ENCODE results near the gene FHAD1.
"Not testable (repeated sequence)": the region's sequence is repeated elsewhere in the genome, so short reads cannot be mapped to it uniquely, and the experiment has no call there.

FHAD1 gene

DNA sequence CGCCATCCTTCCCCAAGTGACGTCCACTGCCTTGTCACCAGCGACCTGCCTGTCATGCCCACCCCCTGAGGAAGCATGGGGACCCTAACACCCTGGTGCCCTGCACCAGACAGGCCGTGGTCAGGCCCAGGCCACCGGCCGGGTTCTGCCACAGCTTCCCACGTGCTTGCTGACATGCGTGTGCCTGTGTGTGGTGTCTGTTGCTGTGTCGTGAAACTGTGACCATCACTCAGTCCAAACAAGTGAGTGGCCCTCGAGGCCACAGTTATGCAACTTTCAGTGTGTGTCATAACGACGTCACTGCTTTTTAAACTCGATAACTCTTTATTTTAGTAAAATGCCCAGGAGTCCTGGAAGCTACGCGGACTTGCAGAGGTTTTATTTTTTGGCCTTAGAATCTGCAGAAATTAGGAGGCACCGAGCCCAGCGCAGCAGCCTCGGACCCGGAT, 182.7 kb downstream of the FHAD1 start:
- Histone ChIP-seq H3K4me1 (ENCODE audit: control insufficient read depth, insufficient read depth, low read length) (no peaks in the 10 kb centered on the region), H3K4me3 (ENCODE audit: low read depth, low read length) (no peak overlapping the region), H3K9me3 (ENCODE audit: control insufficient read depth, insufficient read depth, low read length) (no peaks in the 10 kb centered on the region), H3K9ac (ENCODE audit: low read depth, low read length) (no peak overlapping the region), H3K27me3 (ENCODE audit: control insufficient read depth, insufficient read depth, low read length) (no peaks in the 10 kb centered on the region), H3K36me3 (ENCODE audit: control insufficient read depth, insufficient read depth, low read length) (peaks cover 6% of the 10 kb centered on the region)

DNA sequence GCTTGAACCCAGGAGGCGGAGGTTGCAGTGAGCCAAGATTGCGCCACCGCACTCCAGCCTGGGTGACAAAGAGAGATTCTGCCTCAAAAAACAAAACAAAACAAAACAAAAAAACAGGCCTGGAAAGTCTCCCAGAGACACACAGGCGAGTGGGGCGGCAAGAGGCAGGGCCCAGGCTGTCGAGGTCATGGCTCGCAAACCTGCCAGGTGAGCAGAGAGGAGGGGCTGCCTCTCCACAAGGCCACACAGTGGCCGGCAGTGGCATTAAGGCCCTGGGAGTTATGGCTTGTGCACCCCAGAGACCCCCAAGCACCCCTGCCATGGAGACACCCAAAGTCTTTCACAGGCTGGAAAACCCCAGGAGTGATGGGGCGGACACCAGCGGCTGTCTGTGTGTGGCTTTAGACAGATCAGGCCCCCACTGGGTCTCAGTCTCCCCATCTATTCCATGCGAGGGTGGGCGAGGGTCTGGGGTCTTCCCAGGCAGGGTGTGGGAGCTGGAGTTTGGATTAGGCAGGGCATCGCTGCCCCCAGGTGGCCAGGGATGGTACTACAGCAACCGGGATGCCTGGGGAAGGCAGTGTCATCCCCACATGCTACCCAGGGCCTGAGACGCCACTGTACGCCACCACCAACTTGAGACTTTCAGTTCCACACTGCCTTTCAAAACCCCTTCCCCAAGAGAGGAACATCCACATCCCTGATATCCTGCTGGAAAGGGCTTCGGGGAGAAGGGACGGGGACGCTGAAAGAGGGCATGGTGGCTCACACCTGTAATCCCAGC, 184.0 kb downstream of the FHAD1 start:
- H3K36me3 ChIP-seq (ENCODE audit: control insufficient read depth, insufficient read depth, low read length) = peaks cover 6% of the 10 kb centered on the region
- H3K4me1 ChIP-seq (ENCODE audit: control insufficient read depth, insufficient read depth, low read length) = no peaks in the 10 kb centered on the region
- no peaks in the 10 kb centered on the region for H3K9me3 ChIP-seq (ENCODE audit: control insufficient read depth, insufficient read depth, low read length)
- no peaks in the 10 kb centered on the region for H3K27me3 ChIP-seq (ENCODE audit: control insufficient read depth, insufficient read depth, low read length)
- no peak overlapping the region for H3K4me3 ChIP-seq (ENCODE audit: low read depth, low read length)
- H3K9ac ChIP-seq (ENCODE audit: low read depth, low read length) = no peak overlapping the region

DNA sequence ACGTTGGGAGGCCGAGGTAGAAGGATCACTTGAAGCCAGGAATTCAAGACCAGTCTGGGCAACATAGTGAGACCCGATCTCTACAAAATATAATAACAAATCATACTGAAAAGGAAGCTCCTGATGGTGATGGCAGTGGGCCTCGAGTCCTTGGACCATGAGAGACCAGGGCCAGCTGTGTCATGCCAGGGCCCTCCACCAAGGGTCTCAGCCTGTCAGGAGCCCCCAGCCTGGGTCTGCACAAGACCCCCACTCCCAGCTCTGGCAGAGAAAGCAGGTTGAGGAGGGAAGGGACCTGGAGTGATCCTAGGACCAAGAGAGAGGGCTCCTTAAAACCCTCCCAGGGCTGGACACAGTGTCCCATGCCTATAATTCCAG, 184.5 kb downstream of the FHAD1 start:
- Histone ChIP-seq H3K9ac (ENCODE audit: low read depth, low read length) (no peak overlapping the region), H3K4me1 (ENCODE audit: control insufficient read depth, insufficient read depth, low read length) (no peaks in the 10 kb centered on the region), H3K4me3 (ENCODE audit: low read depth, low read length) (no peak overlapping the region), H3K9me3 (ENCODE audit: control insufficient read depth, insufficient read depth, low read length) (no peaks in the 10 kb centered on the region), H3K36me3 (ENCODE audit: control insufficient read depth, insufficient read depth, low read length) (peaks cover 6% of the 10 kb centered on the region), H3K27me3 (ENCODE audit: control insufficient read depth, insufficient read depth, low read length) (no peaks in the 10 kb centered on the region)

DNA sequence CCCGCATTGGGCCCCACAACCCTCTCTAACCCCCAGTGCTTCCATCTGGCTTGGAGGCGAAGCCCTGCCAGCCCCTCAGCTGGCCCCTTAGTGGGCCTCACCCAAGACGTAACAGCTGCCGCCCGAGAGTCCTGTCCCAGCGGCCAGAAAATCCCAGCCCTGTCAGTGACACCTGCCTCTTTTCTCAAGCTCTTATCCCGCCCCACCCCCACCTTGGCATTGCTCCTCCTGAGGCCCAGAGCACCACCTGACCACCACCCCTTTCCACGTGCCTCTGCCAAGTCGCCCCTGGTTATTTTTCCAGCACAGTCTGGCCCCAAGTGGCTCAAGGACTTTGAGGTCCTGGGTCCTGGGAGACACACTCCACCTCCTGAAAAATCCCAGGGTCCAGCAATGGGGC, 185.3 kb downstream of the FHAD1 start:
- peaks cover 6% of the 10 kb centered on the region for H3K36me3 ChIP-seq (ENCODE audit: control insufficient read depth, insufficient read depth, low read length)
- H3K4me1 ChIP-seq (ENCODE audit: control insufficient read depth, insufficient read depth, low read length) = no peaks in the 10 kb centered on the region
- H3K9me3 ChIP-seq (ENCODE audit: control insufficient read depth, insufficient read depth, low read length) = no peaks in the 10 kb centered on the region
- no peak overlapping the region for H3K9ac ChIP-seq (ENCODE audit: low read depth, low read length)
- no peaks in the 10 kb centered on the region for H3K27me3 ChIP-seq (ENCODE audit: control insufficient read depth, insufficient read depth, low read length)
- H3K4me3 ChIP-seq (ENCODE audit: low read depth, low read length) = no peak overlapping the region

DNA sequence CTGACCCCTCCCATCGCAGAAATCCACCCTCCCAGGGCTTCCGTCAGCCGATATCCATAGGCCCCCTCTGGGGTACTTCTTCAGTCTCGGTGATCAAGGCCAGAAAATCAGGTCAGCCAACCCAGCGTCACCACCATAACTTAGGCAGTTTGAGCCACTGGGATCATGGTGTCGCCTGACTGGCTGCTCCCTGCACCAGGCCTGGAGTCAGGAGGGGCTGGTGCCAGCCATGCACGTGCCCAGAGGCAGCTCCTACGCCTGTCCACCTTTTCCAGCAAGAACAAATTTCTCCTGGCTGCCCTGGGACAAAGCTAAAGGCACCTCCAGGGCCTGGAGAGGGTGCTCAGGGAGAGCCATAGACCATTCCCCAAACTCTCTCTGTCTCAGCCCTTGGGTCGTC, 186.4 kb downstream of the FHAD1 start:
- Histone ChIP-seq H3K36me3 (ENCODE audit: control insufficient read depth, insufficient read depth, low read length) (peaks cover 6% of the 10 kb centered on the region), H3K4me3 (ENCODE audit: low read depth, low read length) (no peak overlapping the region), H3K9me3 (ENCODE audit: control insufficient read depth, insufficient read depth, low read length) (no peaks in the 10 kb centered on the region), H3K27me3 (ENCODE audit: control insufficient read depth, insufficient read depth, low read length) (no peaks in the 10 kb centered on the region), H3K4me1 (ENCODE audit: control insufficient read depth, insufficient read depth, low read length) (no peaks in the 10 kb centered on the region), H3K9ac (ENCODE audit: low read depth, low read length) (no peak overlapping the region)

DNA sequence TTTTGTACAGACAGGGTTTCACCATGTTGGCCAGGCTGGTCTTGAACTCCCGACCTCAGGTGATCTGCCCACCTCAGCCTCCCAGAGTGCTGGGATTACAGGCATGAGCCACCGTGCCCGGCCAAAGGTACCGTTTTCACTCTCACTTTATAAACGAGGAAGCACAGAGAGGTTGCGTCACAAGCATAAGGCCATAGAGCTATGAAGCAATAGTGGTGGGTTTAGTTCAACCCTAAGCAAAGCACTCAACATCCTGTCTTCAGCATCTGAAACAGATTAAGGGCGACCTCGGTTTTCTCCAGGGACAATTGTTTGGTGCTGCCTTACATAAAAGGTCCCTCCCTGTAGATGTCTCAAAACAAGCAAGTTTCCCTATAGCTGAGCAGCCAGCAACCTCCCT, 187.7 kb downstream of the FHAD1 start:
- H3K27me3 ChIP-seq (ENCODE audit: control insufficient read depth, insufficient read depth, low read length); H3K4me1 ChIP-seq (ENCODE audit: control insufficient read depth, insufficient read depth, low read length); H3K4me3 ChIP-seq (ENCODE audit: low read depth, low read length); H3K9ac ChIP-seq (ENCODE audit: low read depth, low read length); H3K9me3 ChIP-seq (ENCODE audit: control insufficient read depth, insufficient read depth, low read length); H3K36me3 ChIP-seq (ENCODE audit: control insufficient read depth, insufficient read depth, low read length): not testable (repeated sequence)

DNA sequence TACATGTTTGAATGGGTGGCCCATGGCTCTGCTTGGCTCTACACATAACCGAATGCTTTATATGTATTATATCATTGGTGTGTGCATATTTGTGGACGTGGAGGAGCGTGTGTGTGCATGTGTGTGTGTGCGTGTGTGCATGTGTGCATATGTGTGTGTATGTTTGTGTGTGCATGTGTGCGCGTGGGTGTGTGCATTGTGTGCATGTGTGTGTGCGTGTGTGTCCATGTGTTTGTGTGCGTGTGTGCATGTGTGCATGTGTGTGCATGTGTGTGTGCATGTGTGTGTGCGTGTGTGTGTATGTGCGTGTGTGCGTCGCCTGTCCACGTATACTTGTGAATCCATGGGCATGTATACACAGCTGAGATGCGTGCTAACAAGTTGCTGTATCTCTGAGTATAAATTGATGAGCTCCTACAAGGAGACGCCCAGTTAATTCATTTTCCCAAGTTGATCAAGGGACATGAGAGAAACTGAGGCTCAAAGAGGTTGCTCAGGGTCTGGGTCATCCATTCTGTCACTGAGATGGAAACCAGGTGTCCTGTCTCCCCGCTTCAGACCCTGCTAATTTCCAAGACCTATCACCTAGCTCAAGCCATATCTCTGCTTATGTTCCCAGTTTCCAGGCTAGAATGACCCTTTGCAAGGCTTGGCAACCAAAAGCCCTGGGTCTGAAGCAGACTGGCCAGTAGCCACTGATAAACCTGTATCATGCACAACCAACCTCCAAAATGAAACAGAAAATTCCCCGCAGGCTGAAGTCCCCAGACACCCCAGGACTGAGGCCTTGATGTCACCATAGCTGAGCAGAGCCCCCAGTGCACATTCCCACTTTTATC, 188.4 kb downstream of the FHAD1 start:
- Histone ChIP-seq H3K27me3 (ENCODE audit: control insufficient read depth, insufficient read depth, low read length) (no peaks in the 10 kb centered on the region), H3K9ac (ENCODE audit: low read depth, low read length) (no peak overlapping the region), H3K36me3 (ENCODE audit: control insufficient read depth, insufficient read depth, low read length) (no peaks in the 10 kb centered on the region), H3K4me3 (ENCODE audit: low read depth, low read length) (no peak overlapping the region), H3K9me3 (ENCODE audit: control insufficient read depth, insufficient read depth, low read length) (no peaks in the 10 kb centered on the region), H3K4me1 (ENCODE audit: control insufficient read depth, insufficient read depth, low read length) (no peaks in the 10 kb centered on the region)

DNA sequence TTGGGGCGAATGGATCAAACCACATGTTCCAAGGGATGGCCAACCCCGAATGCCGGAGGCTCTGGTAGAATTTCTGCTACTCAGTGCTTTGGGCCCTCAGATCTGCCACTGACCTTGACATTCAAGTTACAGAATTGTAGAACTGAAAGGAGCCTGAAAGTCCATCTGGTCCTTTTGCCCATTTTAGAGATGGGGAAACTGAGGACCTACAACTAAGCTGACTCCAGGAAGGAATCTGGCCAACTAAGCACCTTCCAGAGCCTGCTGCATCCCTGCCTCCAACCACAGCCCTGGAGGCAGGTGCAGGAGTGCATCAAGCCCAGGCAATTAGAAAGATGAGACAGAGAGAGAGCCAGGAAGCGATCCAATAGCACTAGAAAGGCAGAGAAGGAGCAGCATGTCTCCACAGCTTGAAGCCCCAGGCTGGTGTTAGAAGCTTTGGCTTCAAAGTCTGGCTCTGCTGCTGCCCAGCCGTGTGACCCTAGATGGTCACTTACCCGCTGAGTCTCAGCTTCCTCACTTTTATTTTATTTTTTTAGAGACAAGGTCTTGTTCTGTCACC, 189.9 kb downstream of the FHAD1 start:
- no peaks in the 10 kb centered on the region for H3K4me1 ChIP-seq (ENCODE audit: control insufficient read depth, insufficient read depth, low read length)
- H3K9me3 ChIP-seq (ENCODE audit: control insufficient read depth, insufficient read depth, low read length) = no peaks in the 10 kb centered on the region
- H3K4me3 ChIP-seq (ENCODE audit: low read depth, low read length) = no peak overlapping the region
- no peak overlapping the region for H3K9ac ChIP-seq (ENCODE audit: low read depth, low read length)
- H3K36me3 ChIP-seq (ENCODE audit: control insufficient read depth, insufficient read depth, low read length) = no peaks in the 10 kb centered on the region
- H3K27me3 ChIP-seq (ENCODE audit: control insufficient read depth, insufficient read depth, low read length) = no peaks in the 10 kb centered on the region

DNA sequence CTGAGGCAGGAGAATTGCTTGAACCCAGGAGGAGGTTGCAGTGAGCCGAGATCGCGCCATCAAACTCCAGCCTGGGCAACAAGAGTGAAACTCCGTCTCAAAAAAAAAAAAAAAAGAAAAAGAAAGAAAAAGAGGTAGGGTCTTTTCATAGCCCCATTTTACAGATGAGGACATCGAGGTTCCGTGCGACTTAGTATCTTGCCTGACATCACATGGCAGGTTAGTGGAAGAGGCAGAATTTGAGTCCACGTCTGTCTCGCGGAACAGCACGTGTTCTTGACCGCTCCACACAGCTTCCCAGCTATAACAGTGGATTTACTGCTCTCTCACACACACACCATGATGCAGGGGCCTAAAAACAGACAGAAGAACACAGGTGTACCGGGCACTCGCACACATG, 192.3 kb downstream of the FHAD1 start:
- Histone ChIP-seq H3K4me1 (ENCODE audit: control insufficient read depth, insufficient read depth, low read length) (no peaks in the 10 kb centered on the region), H3K36me3 (ENCODE audit: control insufficient read depth, insufficient read depth, low read length) (no peaks in the 10 kb centered on the region), H3K27me3 (ENCODE audit: control insufficient read depth, insufficient read depth, low read length) (no peaks in the 10 kb centered on the region), H3K9me3 (ENCODE audit: control insufficient read depth, insufficient read depth, low read length) (no peaks in the 10 kb centered on the region), H3K9ac (ENCODE audit: low read depth, low read length) (no peak overlapping the region), H3K4me3 (ENCODE audit: low read depth, low read length) (no peak overlapping the region)

DNA sequence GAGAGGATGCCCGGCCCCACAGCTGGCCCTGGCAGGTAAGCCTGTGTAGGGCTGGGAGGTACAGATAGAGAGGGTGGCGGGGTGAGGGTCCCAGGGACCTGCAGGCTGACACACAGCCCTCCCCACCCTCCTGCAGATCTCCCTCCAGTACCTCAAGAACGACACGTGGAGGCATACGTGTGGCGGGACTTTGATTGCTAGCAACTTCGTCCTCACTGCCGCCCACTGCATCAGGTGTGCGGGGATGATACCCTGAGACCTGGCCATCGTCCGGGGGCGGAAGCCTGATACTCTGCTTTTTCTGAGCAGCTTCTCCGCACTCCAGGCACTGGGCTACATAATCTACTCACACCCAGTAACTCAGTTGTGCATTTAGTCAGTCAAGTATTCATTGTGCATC, 193.3 kb downstream of the FHAD1 start:
- H3K9ac ChIP-seq (ENCODE audit: low read depth, low read length) = no peak overlapping the region
- H3K36me3 ChIP-seq (ENCODE audit: control insufficient read depth, insufficient read depth, low read length) = no peaks in the 10 kb centered on the region
- H3K27me3 ChIP-seq (ENCODE audit: control insufficient read depth, insufficient read depth, low read length) = no peaks in the 10 kb centered on the region
- H3K4me3 ChIP-seq (ENCODE audit: low read depth, low read length) = no peak overlapping the region
- no peaks in the 10 kb centered on the region for H3K4me1 ChIP-seq (ENCODE audit: control insufficient read depth, insufficient read depth, low read length)
- no peaks in the 10 kb centered on the region for H3K9me3 ChIP-seq (ENCODE audit: control insufficient read depth, insufficient read depth, low read length)

DNA sequence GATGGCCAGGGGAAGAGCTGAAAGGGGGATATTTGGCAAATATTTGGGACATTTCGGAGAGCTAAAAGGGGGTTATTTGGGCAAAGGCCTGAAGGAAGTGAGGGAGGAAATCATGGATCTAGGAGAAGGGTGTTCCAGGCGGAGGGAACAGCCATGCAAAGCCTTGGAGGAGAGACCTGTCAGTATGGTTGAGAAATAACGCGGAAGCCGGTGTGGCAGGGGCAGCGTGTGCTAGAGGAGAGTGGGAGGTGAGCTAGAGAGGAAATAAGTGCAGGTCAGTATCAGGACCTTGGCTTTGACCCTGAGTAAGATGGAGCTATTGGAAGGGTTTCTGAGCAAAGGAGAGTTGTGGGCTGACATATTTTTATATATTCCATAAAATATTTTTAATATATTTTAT, 194.2 kb downstream of the FHAD1 start:
- H3K36me3 ChIP-seq (ENCODE audit: control insufficient read depth, insufficient read depth, low read length) = no peaks in the 10 kb centered on the region
- no peak overlapping the region for H3K4me3 ChIP-seq (ENCODE audit: low read depth, low read length)
- H3K9me3 ChIP-seq (ENCODE audit: control insufficient read depth, insufficient read depth, low read length) = no peaks in the 10 kb centered on the region
- no peaks in the 10 kb centered on the region for H3K4me1 ChIP-seq (ENCODE audit: control insufficient read depth, insufficient read depth, low read length)
- H3K9ac ChIP-seq (ENCODE audit: low read depth, low read length) = no peak overlapping the region
- H3K27me3 ChIP-seq (ENCODE audit: control insufficient read depth, insufficient read depth, low read length) = no peaks in the 10 kb centered on the region

DNA sequence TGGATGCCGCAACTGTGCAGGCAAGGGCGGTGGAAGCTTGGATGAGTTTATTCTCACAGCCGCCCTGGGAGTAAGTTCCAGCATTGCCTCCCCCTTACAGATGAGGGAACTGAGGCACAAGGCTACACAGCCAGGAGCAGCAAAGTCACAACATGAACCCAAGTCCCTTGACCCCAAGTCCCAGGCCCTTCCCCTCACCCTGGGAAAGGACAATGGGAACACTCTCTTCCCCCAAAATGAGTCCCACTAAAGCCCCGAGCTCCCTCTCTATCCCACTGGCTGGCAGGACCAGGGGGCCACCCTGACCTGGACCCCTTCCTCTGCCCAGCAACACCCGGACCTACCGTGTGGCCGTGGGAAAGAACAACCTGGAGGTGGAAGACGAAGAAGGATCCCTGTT, 195.1 kb downstream of the FHAD1 start:
- no peak overlapping the region for H3K4me3 ChIP-seq (ENCODE audit: low read depth, low read length)

More for the DNA sequence above, 195.1 kb downstream of the FHAD1 start:
- Histone ChIP-seq H3K27me3 (ENCODE audit: control insufficient read depth, insufficient read depth, low read length) (no peaks in the 10 kb centered on the region), H3K9ac (ENCODE audit: low read depth, low read length) (no peak overlapping the region), H3K4me1 (ENCODE audit: control insufficient read depth, insufficient read depth, low read length) (no peaks in the 10 kb centered on the region), H3K9me3 (ENCODE audit: control insufficient read depth, insufficient read depth, low read length) (no peaks in the 10 kb centered on the region), H3K36me3 (ENCODE audit: control insufficient read depth, insufficient read depth, low read length) (no peaks in the 10 kb centered on the region)
